B cell (primary cell): ENCODE measurements around the gene SHH. TPM values are rescaled to one million over a fixed set of nuclear protein-coding genes. Genes with fewer than 3 reads are reported as not detected.
A peak's percentile ranks its signal among the peaks of the same experiment; 100 is the strongest.

Experiments
- ATAC-seq: fragments of 200-7000 bp; cut with Tn5 transposase; one replicate; pipeline ENCODE4 v1.10.0; 2021; ENCODE audit warnings: low read depth, mild to moderate bottlenecking, moderate number of reproducible peaks, moderate library complexity
- CTCF ChIA-PET: fragments of 350-600 bp; sonication (Branson Sonifier 250); formaldehyde crosslinking; loops from one replicate; lab custom pipeline; 2021; ENCODE audit warnings: antibody characterized with exemption, inconsistent platforms; lab: Charles Lee
- POLR2A ChIA-PET: fragments of 350-600 bp; sonication (Branson Sonifier 250); formaldehyde crosslinking; loops from one replicate; lab custom pipeline; 2021; ENCODE audit warnings: antibody characterized with exemption; lab: Charles Lee
- DNase-seq: peaks from one replicate; pipeline ENCODE4 v3.0.0; 2013
- H2AFZ ChIP-seq: 2 replicates; pipeline ENCODE4 v1.6.1; 2012; ENCODE audit warnings: mild to moderate bottlenecking, low read depth, low read length; ENCODE audit not compliant: insufficient read depth, poor library complexity, severe bottlenecking
- H3K27ac ChIP-seq, 2 donors: 1 replicate in 1 of 2; 2 replicates in 1 of 2; pipeline ENCODE4 v1.5.1; 2012 to 2013; ENCODE audit warnings: low read length in 2 of 2, mild to moderate bottlenecking in 2 of 2, moderate library complexity in 1 of 2
- H3K27me3 ChIP-seq, 4 experiments: fragments of 200-600 bp in 1 of 4; sonication (generic) in 1 of 4; replicated peaks in 1 of 4; 1 replicate in 2 of 4; 2 replicates in 2 of 4; pipeline versions ENCODE4 v1.6.1 to v1.7.0; 2013 to 2016; ENCODE audit warnings: low read length in 3 of 4, mild to moderate bottlenecking in 2 of 4, mixed read lengths in 1 of 4, moderate library complexity in 1 of 4; ENCODE audit not compliant: insufficient read depth in 4 of 4, control insufficient read depth in 3 of 4; ENCODE audit errors: control extremely low read depth in 1 of 4
- H3K36me3 ChIP-seq, 2 experiments: replicated peaks in 1 of 2; 1 replicate in 1 of 2; 2 replicates in 1 of 2; pipeline versions ENCODE4 v1.6.1 to v1.7.1; 2013; ENCODE audit warnings: low read length in 1 of 2; ENCODE audit not compliant: insufficient read depth in 2 of 2, control insufficient read depth in 1 of 2; ENCODE audit errors: control extremely low read depth in 1 of 2, extremely low read depth in 1 of 2
- H3K4me1 ChIP-seq, 2 donors: fragments of 200-600 bp in 1 of 2; sonication (generic) in 1 of 2; 1 replicate in 1 of 2; 2 replicates in 1 of 2; pipeline versions ENCODE4 v1.5.1 to v1.6.1; 2013 to 2017; ENCODE audit warnings: low read length in 2 of 2; ENCODE audit not compliant: control insufficient read depth in 2 of 2, insufficient read depth in 2 of 2
- H3K4me2 ChIP-seq: replicated peaks from 2 replicates; pipeline ENCODE3; 2012; ENCODE audit warnings: mild to moderate bottlenecking, low read depth, low read length; ENCODE audit not compliant: poor library complexity, severe bottlenecking
- H3K4me3 ChIP-seq, 5 experiments: fragments of 200-600 bp in 1 of 5; sonication (generic) in 1 of 5; 1 replicate in 3 of 5; 2 replicates in 2 of 5; pipeline versions ENCODE4 v1.5.1 to v1.7.0; 2011 to 2016; ENCODE audit warnings: low read length in 4 of 5, mild to moderate bottlenecking in 4 of 5, low read depth in 2 of 5, control low read depth in 1 of 5, moderate library complexity in 1 of 5; ENCODE audit not compliant: insufficient read depth in 1 of 5; ENCODE audit errors: control extremely low read depth in 1 of 5, extremely low read depth in 1 of 5
- H3K79me2 ChIP-seq: fragments of 200-600 bp; sonication (generic); one replicate; pipeline ENCODE4 v1.6.0; 2016; ENCODE audit warnings: low read length; ENCODE audit not compliant: control insufficient read depth, insufficient read depth
- H3K9ac ChIP-seq: fragments of 200-600 bp; sonication (generic); 2 replicates; pipeline ENCODE4 v1.6.1; 2017; ENCODE audit warnings: mild to moderate bottlenecking, low read length, moderate library complexity
- H3K9me3 ChIP-seq, 3 donors: one replicate each; pipeline versions ENCODE4 v1.6.1 to v1.7.1; 2013; ENCODE audit warnings: low read length in 2 of 3; ENCODE audit not compliant: control insufficient read depth in 2 of 3, insufficient read depth in 1 of 3; ENCODE audit errors: control extremely low read depth in 1 of 3
- H4K20me1 ChIP-seq: 2 replicates; pipeline ENCODE4 v1.6.0; 2012; ENCODE audit warnings: mild to moderate bottlenecking, low read length; ENCODE audit not compliant: insufficient read depth, control insufficient read depth, poor library complexity, severe bottlenecking
- H3K27ac Mint-ChIP-seq: one replicate; pipeline ENCODE4 v1.8.0; 2021; ENCODE audit warnings: mixed read lengths
- H3K27me3 Mint-ChIP-seq: one replicate; pipeline ENCODE4 v1.8.0; 2021; ENCODE audit warnings: mixed read lengths
- H3K4me1 Mint-ChIP-seq: one replicate; pipeline ENCODE4 v1.8.0; 2021; ENCODE audit warnings: mixed read lengths
- H3K4me3 Mint-ChIP-seq: one replicate; pipeline ENCODE4 v1.8.0; 2021; ENCODE audit warnings: mixed read lengths
- H3K9me3 Mint-ChIP-seq: one replicate; pipeline ENCODE4 v1.8.0; 2022; ENCODE audit warnings: mixed read lengths; ENCODE audit not compliant: insufficient read depth
- EZH2 ChIP-seq: IDR thresholded peaks from 2 replicates; pipeline ENCODE4 v1.6.1; 2012; ENCODE audit warnings: borderline replicate concordance, low read depth, mild to moderate bottlenecking, moderate library complexity, low read length; ENCODE audit not compliant: insufficient read depth, poor library complexity, severe bottlenecking
- WGBS: methylation state at CpG from one replicate; pipeline ENCODE4 v1.1.5; 2013; ENCODE audit warnings: missing lambda C conversion rate; ENCODE audit not compliant: insufficient coverage; 5-methylcytosine and 5-hydroxymethylcytosine counted together
- intact Hi-C: fragments of 100-400 bp; cut with micrococcal nuclease; formaldehyde crosslinking; loops from one replicate; pipeline ENCODE4 v1.10.0; 2022
- polyA plus RNA-seq: library from polyadenylated mRNA; depleted of rRNA; stranded (reverse); fragments of >200 nt; gene quantifications from 2 replicates; pipeline ENCODE4 v1.2.3, GENCODE V29; 2012
- total RNA-seq, 2 donors: library from RNA; stranded (reverse); fragments of 120-200 nt in 1 of 2; gene quantifications; 1 replicate in 1 of 2; 2 replicates in 1 of 2; pipeline versions ENCODE4 v1.2.3 to v1.2.4, GENCODE V29; 2013 to 2022
- TF ChIP-seq, protein P1 (sequence below): fragments of 200-600 bp; IDR thresholded peaks from one replicate; pipeline ENCODE4 v1.8.0; 2022; ENCODE audit warnings: antibody characterized with exemption, mild to moderate bottlenecking

SHH gene
- total and polyA plus RNA-seq, 2 donors (not counting 1 experiment from before 2014, with no cell fraction given) = not detected

DNA sequence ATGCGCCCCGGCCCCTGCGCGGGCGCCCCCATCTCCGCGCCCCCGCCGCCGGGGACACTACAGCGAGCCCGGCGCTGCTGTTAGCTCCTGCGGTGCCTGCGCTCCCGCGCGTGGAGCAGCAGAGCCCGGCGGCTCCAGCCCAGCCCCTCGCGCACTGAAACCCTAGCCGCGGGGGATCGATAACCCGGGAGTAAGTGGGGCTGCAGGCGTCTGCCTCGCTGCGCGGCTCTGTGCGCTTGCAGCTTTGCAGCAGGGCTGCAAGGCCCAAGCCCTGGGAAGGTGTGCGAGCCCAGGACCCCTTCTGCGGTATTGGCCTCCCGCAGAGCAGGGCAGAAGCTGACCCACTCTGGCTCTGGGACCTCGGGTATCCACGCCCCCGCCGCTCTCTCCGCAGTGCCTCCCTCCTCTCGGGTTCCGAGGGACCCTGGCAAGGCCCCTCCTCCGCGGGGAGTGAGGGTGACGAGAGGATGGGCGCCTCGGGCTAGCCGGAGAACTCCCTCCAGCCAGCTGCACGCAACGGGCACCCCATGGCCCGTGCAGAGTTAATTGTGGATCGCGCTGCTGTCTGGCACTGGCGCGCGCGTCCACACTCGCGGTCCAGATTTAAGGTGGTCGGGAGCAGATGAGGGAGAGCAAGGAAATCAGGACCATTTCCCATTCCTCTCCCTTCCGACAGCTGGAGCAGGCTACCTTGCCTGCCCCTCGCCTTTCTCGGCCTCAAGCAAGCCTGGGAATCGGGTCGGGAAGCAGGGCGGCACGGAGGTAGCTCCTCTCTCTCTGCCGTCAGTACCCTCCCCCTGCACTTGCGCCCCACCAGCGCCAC is 2.1 kb downstream of the SHH start:
- Histone ChIP-seq H3K36me3 (no peaks in the 10 kb centered on the region), H4K20me1 (no peaks in the 10 kb centered on the region), H3K79me2 (no peaks in the 10 kb centered on the region), H3K4me3 (no peak overlapping the region), H3K4me1 (peaks cover 33 to 52% of the 10 kb centered on the region in 2 donors), H3K9me3 (peaks cover 0 to 27% (median 0%) of the 10 kb centered on the region in 3 donors), H2AFZ (no peak overlapping the region), H3K4me2 (no peak overlapping the region), H3K9ac (no peak overlapping the region), H3K27ac (no peak overlapping the region), H3K27me3 (peaks cover 0 to 84% (median 41%) of the 10 kb centered on the region in 4 experiments)
- Mint-ChIP-seq H3K4me1 (peaks cover 36% of the 10 kb centered on the region), H3K27me3 (peaks cover 64% of the 10 kb centered on the region), H3K4me3 (no peak overlapping the region), H3K9me3 (no peaks in the 10 kb centered on the region), H3K27ac (no peak overlapping the region)
- TF ChIP-seq, protein P1, sequence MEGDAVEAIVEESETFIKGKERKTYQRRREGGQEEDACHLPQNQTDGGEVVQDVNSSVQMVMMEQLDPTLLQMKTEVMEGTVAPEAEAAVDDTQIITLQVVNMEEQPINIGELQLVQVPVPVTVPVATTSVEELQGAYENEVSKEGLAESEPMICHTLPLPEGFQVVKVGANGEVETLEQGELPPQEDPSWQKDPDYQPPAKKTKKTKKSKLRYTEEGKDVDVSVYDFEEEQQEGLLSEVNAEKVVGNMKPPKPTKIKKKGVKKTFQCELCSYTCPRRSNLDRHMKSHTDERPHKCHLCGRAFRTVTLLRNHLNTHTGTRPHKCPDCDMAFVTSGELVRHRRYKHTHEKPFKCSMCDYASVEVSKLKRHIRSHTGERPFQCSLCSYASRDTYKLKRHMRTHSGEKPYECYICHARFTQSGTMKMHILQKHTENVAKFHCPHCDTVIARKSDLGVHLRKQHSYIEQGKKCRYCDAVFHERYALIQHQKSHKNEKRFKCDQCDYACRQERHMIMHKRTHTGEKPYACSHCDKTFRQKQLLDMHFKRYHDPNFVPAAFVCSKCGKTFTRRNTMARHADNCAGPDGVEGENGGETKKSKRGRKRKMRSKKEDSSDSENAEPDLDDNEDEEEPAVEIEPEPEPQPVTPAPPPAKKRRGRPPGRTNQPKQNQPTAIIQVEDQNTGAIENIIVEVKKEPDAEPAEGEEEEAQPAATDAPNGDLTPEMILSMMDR = no peak
- no peak for TF ChIP-seq EZH2
- WGBS = 12% methylated on average over 57 of the region's 69 CpGs
- ChIA-PET CTCF (interaction anchor here (1.5 kb wide), 1 partner anchor 43 kb away, joined by 3 read pairs; no protein-coding TSS in a partner anchor), POLR2A (no interaction called here)
- no peak for ATAC-seq
- no peak for DNase-seq
- intact Hi-C loops = no loop called here

DNA sequence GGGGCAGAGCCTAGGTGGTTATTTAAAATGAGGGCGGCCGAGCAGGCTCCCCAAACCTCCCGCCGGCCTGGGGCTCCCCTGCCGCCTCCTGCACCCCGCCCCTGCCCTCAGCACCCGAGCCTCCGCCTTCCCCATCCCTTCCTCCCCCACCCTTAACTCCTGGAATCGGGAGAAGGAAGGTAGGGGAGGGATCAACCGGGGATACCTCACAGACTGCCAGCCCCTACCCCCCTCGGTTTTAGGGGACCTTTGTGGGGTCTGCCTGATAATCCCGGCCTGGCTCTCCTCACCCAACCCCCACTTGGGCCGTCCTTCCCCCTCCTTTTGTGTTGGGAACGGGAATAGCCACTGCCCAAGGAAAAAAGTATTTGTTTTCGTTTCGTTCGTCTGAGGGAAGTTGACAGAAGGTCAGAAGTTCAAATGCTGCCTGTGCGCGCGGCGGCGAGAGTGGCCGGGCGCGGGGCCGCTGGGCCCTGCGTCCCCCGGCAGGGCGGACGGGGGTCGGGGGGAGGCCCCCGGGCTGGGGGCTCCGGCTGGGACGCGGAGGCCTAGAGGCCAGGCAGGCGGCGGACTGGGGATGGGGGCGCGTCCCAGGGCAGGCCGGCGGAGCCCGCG is 2.8 kb downstream of the SHH start:
- no peaks in the 10 kb centered on the region for H3K9me3 Mint-ChIP-seq
- Histone ChIP-seq H3K4me1 (peaks cover 38 to 59% of the 10 kb centered on the region in 2 donors), H3K4me3 (no peak overlapping the region), H2AFZ (no peak overlapping the region), H3K4me2 (peak overlapping the region; percentile 43), H3K9ac (no peak overlapping the region), H3K27ac (no peak overlapping the region), H3K36me3 (no peaks in the 10 kb centered on the region), H3K79me2 (no peaks in the 10 kb centered on the region), H4K20me1 (no peaks in the 10 kb centered on the region), H3K9me3 (peaks cover 0 to 24% (median 0%) of the 10 kb centered on the region in 3 donors), H3K27me3 (peaks cover 0 to 85% (median 43%) of the 10 kb centered on the region in 4 experiments)
- ATAC-seq = no peak
- peaks cover 37% of the 10 kb centered on the region for H3K4me1 Mint-ChIP-seq
- POLR2A ChIA-PET = no interaction called here
- intact Hi-C loops = no loop called here
- no peak overlapping the region for H3K27ac Mint-ChIP-seq
- CTCF ChIA-PET = no interaction called here
- no peak for DNase-seq
- H3K27me3 Mint-ChIP-seq = peaks cover 65% of the 10 kb centered on the region
- 5% methylated on average over 29 of the region's 43 CpGs for WGBS
- no peak overlapping the region for H3K4me3 Mint-ChIP-seq
- TF ChIP-seq, protein P1 = no peak
- TF ChIP-seq EZH2 = no peak
